HL-60/S4 (cell line): ENCODE data around the gene CARS2.
"Not testable (repeated sequence)": the region's sequence is repeated elsewhere in the genome, so short reads cannot be mapped to it uniquely, and the experiment has no call there.

Experiments used
- in situ Hi-C: fragments of 300-500 bp; cut with MboI; formaldehyde crosslinking; loops from 2 replicates; pipeline ENCODE4 v1.14.3; 2022; ENCODE audit warnings: low sequenced_read_pairs

The CARS2 gene

GRCh38 chr13:110705826-110706569, at the start of gene CARS2:
Gene CARS2, minus strand, starts transcription at chr13:110706116. Its CDS starts 23 bp downstream, at chr13:110706093.
- in situ Hi-C loops, result no loop called here

GRCh38 chr13:110748271-110748670, 42.4 kb upstream of the CARS2 start:
- in situ Hi-C loops, result no loop called here

- in situ Hi-C loops, result no loop called here
Measured at GRCh38 chr13:110746438-110746837, 40.5 kb upstream of the CARS2 start.

- in situ Hi-C loops, result no loop called here
Measured at GRCh38 chr13:110743687-110744086, 37.8 kb upstream of the CARS2 start.

- in situ Hi-C loops, result no loop called here
Measured at GRCh38 chr13:110737555-110737954, 31.6 kb upstream of the CARS2 start.

GRCh38 chr13:110734561-110734960, 28.6 kb upstream of the CARS2 start:
- in situ Hi-C loops, result no loop called here

- in situ Hi-C loops, result no loop called here
Measured at GRCh38 chr13:110731072-110731471, 25.2 kb upstream of the CARS2 start.

- in situ Hi-C loops, result no loop called here
Measured at GRCh38 chr13:110726726-110727125, 20.8 kb upstream of the CARS2 start.

- in situ Hi-C loops, result not testable (repeated sequence)
Measured at GRCh38 chr13:110726153-110726552, 20.2 kb upstream of the CARS2 start.

GRCh38 chr13:110723598-110723997, 17.7 kb upstream of the CARS2 start:
- in situ Hi-C loops, result no loop called here

GRCh38 chr13:110722971-110723370, 17.1 kb upstream of the CARS2 start:
- in situ Hi-C loops, result no loop called here

- in situ Hi-C loops, result no loop called here
Measured at GRCh38 chr13:110719036-110719710, 13.3 kb upstream of the CARS2 start.

GRCh38 chr13:110716247-110716515, 10.3 kb upstream of the CARS2 start:
- in situ Hi-C loops, result no loop called here

- in situ Hi-C loops, result no loop called here
Measured at GRCh38 chr13:110715395-110716246, 9.7 kb upstream of the CARS2 start.

GRCh38 chr13:110714797-110715394, 9.0 kb upstream of the CARS2 start:
- in situ Hi-C loops, result no loop called here

GRCh38 chr13:110713981-110714796, 8.3 kb upstream of the CARS2 start:
- in situ Hi-C loops, result no loop called here

GRCh38 chr13:110713642-110713952, 7.7 kb upstream of the CARS2 start, which contains the start of gene ING1:
Gene ING1, plus strand, starts transcription at chr13:110713700. Its CDS starts 450 bp downstream, at chr13:110714150.
- in situ Hi-C loops, result no loop called here

GRCh38 chr13:110712849-110713641, 7.1 kb upstream of the CARS2 start:
- in situ Hi-C loops, result no loop called here

- in situ Hi-C loops, result no loop called here
Measured at GRCh38 chr13:110712081-110712848, 6.3 kb upstream of the CARS2 start.
